T-helper 1 cell treated with Interleukin-12 subunit alpha and Interleukin-12 subunit beta and Interleukin-4 antibody, amounts not matched to agents 30 μg/mL and 1 μg/mL, for 36 hours (primary cell): ENCODE results near the gene UROD.
"Not testable (repeated sequence)": the region's sequence is repeated elsewhere in the genome, so short reads cannot be mapped to it uniquely, and the experiment has no call there.

Source experiments
- H3K27ac Mint-ChIP-seq: one replicate; pipeline ENCODE4 v1.8.0; 2021; ENCODE audit warnings: mild to moderate bottlenecking, mixed read lengths
- H3K27me3 Mint-ChIP-seq: one replicate; pipeline ENCODE4 v1.8.0; 2021; ENCODE audit warnings: low read depth, mixed read lengths
- H3K36me3 Mint-ChIP-seq: one replicate; pipeline ENCODE4 v1.8.0; 2021; ENCODE audit warnings: low read depth, mixed read lengths
- H3K4me1 Mint-ChIP-seq: one replicate; pipeline ENCODE4 v1.8.0; 2021; ENCODE audit warnings: low read depth, mixed read lengths
- H3K4me3 Mint-ChIP-seq: one replicate; pipeline ENCODE4 v1.8.0; 2021; ENCODE audit warnings: mild to moderate bottlenecking, moderate library complexity, mixed read lengths
- H3K9me3 Mint-ChIP-seq: one replicate; pipeline ENCODE4 v1.8.0; 2021; ENCODE audit warnings: mixed read lengths

Gene UROD

GRCh38 chr1:45043094-45043493, 31.0 kb downstream of the UROD start:
- Mint-ChIP-seq H3K27me3 (no peaks in the 10 kb centered on the region), H3K4me3 (no peak overlapping the region), H3K36me3 (no peaks in the 10 kb centered on the region), H3K9me3 (no peaks in the 10 kb centered on the region), H3K27ac (no peak overlapping the region), H3K4me1 (no peaks in the 10 kb centered on the region)

DNA sequence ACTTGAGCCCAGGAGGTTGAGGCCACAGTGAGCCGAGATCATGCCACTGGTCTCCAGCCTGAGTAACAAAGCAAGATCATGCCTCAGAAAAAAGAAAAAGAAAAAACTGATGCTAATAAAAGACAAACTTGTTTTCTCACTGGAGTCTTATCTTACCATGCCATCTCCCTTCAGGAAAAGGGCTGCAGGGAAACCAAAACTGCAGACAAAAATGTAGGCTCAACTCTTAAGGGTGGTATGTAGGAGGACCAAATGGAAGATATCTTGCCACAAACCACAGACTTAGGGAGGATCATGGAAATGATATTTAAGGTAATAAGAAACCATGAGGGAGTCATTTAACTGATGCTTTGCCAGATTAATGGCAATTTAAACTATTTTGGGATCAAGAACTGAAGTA, 32.9 kb downstream of the UROD start:
- H3K27ac Mint-ChIP-seq: no peak overlapping the region
- no peak overlapping the region for H3K4me3 Mint-ChIP-seq
- no peaks in the 10 kb centered on the region for H3K9me3 Mint-ChIP-seq
- H3K36me3 Mint-ChIP-seq: no peaks in the 10 kb centered on the region
- no peaks in the 10 kb centered on the region for H3K27me3 Mint-ChIP-seq
- H3K4me1 Mint-ChIP-seq: no peaks in the 10 kb centered on the region

- H3K27me3 Mint-ChIP-seq: no peaks in the 10 kb centered on the region
- H3K4me3 Mint-ChIP-seq: no peak overlapping the region
- peaks cover 10% of the 10 kb centered on the region for H3K4me1 Mint-ChIP-seq
Observed at GRCh38 chr1:45047032-45047431, 35.0 kb downstream of the UROD start.

DNA sequence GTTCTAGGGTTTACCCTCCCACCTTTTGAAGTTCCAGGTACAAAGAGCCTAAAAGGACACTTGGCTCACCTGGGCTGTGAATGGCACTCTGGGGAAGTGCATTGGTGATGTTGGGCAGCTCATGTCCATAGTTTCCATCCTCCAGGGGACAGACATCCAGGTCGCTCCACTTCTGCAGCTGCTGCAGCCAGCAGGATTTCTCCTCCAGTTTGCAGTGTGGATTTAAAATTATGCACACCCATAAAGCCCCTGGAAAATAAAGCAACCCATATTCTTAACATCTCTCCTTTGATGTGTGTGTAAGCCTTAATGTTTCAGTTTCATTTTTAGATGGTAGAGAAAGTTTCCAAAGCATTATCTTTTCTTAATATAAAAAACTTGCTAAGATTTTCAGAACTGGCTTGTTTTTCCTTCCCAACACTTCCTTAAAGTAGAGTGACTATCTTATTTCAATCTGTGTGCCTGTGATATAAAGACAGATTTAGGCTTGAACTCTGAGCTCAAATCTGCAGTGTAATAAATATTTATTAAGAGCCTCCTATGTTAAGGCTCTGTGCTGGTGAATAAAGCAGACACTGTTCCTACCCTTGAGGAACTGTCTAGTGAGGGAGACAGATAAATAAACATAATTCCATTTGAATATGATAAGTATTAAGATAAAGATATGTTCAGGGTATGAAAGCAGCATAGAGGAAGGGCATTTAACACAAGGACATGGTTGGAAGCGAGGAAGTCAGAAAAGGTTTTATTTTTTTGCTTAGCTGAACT, 39.1 kb downstream of the UROD start:
- peak overlapping the region; percentile 24 for H3K4me3 Mint-ChIP-seq
- no peaks in the 10 kb centered on the region for H3K27me3 Mint-ChIP-seq
- H3K9me3 Mint-ChIP-seq: no peaks in the 10 kb centered on the region
- H3K36me3 Mint-ChIP-seq: no peaks in the 10 kb centered on the region
- peak overlapping the region; percentile 5 for H3K27ac Mint-ChIP-seq
- H3K4me1 Mint-ChIP-seq: peaks cover 10% of the 10 kb centered on the region

More at GRCh38 chr1:45047032-45047431, 35.0 kb downstream of the UROD start:
- Mint-ChIP-seq H3K27ac (no peak overlapping the region), H3K9me3 (no peaks in the 10 kb centered on the region), H3K36me3 (no peaks in the 10 kb centered on the region)

- H3K9me3 Mint-ChIP-seq: no peaks in the 10 kb centered on the region
- H3K4me3 Mint-ChIP-seq: no peak overlapping the region
- H3K27me3 Mint-ChIP-seq: no peaks in the 10 kb centered on the region
- no peaks in the 10 kb centered on the region for H3K36me3 Mint-ChIP-seq
- H3K27ac Mint-ChIP-seq: no peak overlapping the region
- no peaks in the 10 kb centered on the region for H3K4me1 Mint-ChIP-seq
Observed at GRCh38 chr1:45057542-45057941, 45.5 kb downstream of the UROD start.

GRCh38 chr1:45059829-45060228, 47.8 kb downstream of the UROD start:
- no peaks in the 10 kb centered on the region for H3K9me3 Mint-ChIP-seq
- no peaks in the 10 kb centered on the region for H3K4me1 Mint-ChIP-seq
- H3K27ac Mint-ChIP-seq: no peak overlapping the region
- no peaks in the 10 kb centered on the region for H3K27me3 Mint-ChIP-seq
- no peak overlapping the region for H3K4me3 Mint-ChIP-seq
- no peaks in the 10 kb centered on the region for H3K36me3 Mint-ChIP-seq

- not testable (repeated sequence) for H3K27ac Mint-ChIP-seq, H3K9me3 Mint-ChIP-seq, H3K36me3 Mint-ChIP-seq, H3K4me1 Mint-ChIP-seq, H3K27me3 Mint-ChIP-seq, H3K4me3 Mint-ChIP-seq
Observed at GRCh38 chr1:45062463-45062862, 50.4 kb downstream of the UROD start.

DNA sequence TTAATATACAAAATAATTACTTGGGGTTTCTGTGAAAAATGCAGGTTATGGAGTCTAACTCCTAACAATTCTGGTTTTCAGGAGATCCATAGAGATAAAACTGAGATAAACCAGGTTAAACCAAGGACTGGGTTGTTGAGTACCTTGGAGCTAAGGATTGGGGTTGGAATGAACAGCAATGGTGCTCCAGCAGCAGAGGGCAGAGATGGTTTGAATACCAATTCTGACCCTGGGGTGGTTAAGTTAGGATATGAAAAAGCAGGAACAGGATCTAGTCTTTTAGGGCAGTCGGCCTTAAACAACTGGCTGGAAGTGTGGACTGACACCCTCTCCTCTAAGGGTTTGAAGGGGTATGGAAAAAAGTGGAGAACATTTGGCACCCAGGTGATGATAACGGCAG, 53.0 kb downstream of the UROD start:
- no peaks in the 10 kb centered on the region for H3K27me3 Mint-ChIP-seq
- no peaks in the 10 kb centered on the region for H3K9me3 Mint-ChIP-seq
- H3K4me1 Mint-ChIP-seq: no peaks in the 10 kb centered on the region
- no peak overlapping the region for H3K4me3 Mint-ChIP-seq
- H3K36me3 Mint-ChIP-seq: no peaks in the 10 kb centered on the region
- no peak overlapping the region for H3K27ac Mint-ChIP-seq
